ENCODE data around the gene RAD50. TPM values are rescaled to one million over a fixed set of nuclear protein-coding genes. Genes with fewer than 3 reads are reported as not detected.
"Not testable (repeated sequence)": the region's sequence is repeated elsewhere in the genome, so short reads cannot be mapped to it uniquely, and the experiment has no call there.

Gene RAD50
- total RNA-seq, result 10 to 100 TPM; 29.5 to 37.0 TPM

DNA sequence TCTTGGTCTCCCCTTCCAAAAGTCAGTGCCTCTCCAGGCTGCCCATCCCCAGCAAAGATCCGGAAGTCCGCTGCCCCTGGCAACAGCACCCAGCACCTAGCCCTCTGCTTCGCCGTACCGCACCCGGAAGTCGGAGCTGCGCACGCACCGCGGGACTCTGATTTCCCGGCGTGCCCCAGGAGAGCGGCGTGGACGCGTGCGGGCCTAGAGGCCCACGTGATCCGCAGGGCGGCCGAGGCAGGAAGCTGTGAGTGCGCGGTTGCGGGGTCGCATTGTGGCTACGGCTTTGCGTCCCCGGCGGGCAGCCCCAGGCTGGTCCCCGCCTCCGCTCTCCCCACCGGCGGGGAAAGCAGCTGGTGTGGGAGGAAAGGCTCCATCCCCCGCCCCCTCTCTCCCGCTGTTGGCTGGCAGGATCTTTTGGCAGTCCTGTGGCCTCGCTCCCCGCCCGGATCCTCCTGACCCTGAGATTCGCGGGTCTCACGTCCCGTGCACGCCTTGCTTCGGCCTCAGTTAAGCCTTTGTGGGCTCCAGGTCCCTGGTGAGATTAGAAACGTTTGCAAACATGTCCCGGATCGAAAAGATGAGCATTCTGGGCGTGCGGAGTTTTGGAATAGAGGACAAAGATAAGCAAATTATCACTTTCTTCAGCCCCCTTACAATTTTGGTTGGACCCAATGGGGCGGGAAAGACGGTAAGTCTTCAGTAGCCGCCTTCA, at the start of gene RAD50:
Gene RAD50, plus strand, starts transcription at position 215 of the 715 bp plus-strand sequence. Its CDS starts 348 bp downstream, at position 563.
- Histone ChIP-seq H3K9me3 (no peaks in the 10 kb centered on the region), H3K36me3 (no peaks in the 10 kb centered on the region), H3K4me3 (peak within 1 kb of the TSS; percentile 69), H3K9ac (ENCODE audit: low read depth in 2 of 2, low read length in 2 of 2) (peak within 1 kb of the TSS; percentile 74 to 80), H3K4me1 (no peaks in the 10 kb centered on the region), H3K27me3 (no peaks in the 10 kb centered on the region), H3K27ac (peak within 1 kb of the TSS; percentile 78)
- no peak for TF ChIP-seq CTCF (IDR thresholded peaks at IDR 0.05)
- intact Hi-C loops (cut with DNase I), result no loop called here
- peak; percentile 93 for DNase-seq

DNA sequence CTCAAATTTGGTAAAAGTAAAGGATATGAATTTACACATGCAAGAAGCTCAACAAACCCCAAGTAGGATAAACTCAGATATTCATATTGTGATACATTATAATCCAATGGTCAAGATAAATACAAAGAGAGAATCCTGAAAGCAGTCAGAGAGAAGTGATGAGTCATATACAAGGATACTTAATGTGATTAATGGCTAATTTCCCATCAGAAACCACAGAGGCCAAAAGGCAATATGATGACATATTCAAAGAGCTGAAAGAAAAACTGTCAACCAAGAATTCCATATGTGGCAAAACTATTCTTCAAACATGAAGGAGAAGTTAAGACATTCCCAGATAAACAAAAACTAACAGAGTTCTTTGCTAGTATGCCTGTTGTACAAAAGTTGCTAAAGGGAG, 46.7 kb upstream of the RAD50 start:
- Histone ChIP-seq H3K9me3 (no peaks in the 10 kb centered on the region), H3K4me1 (peaks cover 6% of the 10 kb centered on the region), H3K27ac (no peak overlapping the region), H3K9ac (ENCODE audit: low read depth in 2 of 2, low read length in 2 of 2) (no peak overlapping the region), H3K4me3 (no peak overlapping the region), H3K27me3 (no peaks in the 10 kb centered on the region), H3K36me3 (no peaks in the 10 kb centered on the region)
- intact Hi-C loops (cut with DNase I), result no loop called here
- DNase-seq, result no peak
- TF ChIP-seq CTCF (IDR thresholded peaks at IDR 0.05), result no peak

GRCh38 chr5:132513618-132514336, 43.0 kb upstream of the RAD50 start:
- H3K9me3 ChIP-seq; DNase-seq; intact Hi-C loops (cut with DNase I); H3K27me3 ChIP-seq; H3K36me3 ChIP-seq; H3K4me1 ChIP-seq; H3K27ac ChIP-seq; H3K4me3 ChIP-seq; H3K9ac ChIP-seq (ENCODE audit: low read depth in 2 of 2, low read length in 2 of 2): not testable (repeated sequence)

GRCh38 chr5:132522067-132522466, 34.7 kb upstream of the RAD50 start:
- not testable (repeated sequence) for H3K27ac ChIP-seq; H3K4me3 ChIP-seq; H3K9ac ChIP-seq (ENCODE audit: low read depth in 2 of 2, low read length in 2 of 2); H3K9me3 ChIP-seq; DNase-seq; H3K27me3 ChIP-seq; H3K4me1 ChIP-seq; H3K36me3 ChIP-seq
- intact Hi-C loops (cut with DNase I), result loop anchor here (10.0 kb wide), 1 partner anchor 303 kb away; no protein-coding TSS in a partner anchor

DNA sequence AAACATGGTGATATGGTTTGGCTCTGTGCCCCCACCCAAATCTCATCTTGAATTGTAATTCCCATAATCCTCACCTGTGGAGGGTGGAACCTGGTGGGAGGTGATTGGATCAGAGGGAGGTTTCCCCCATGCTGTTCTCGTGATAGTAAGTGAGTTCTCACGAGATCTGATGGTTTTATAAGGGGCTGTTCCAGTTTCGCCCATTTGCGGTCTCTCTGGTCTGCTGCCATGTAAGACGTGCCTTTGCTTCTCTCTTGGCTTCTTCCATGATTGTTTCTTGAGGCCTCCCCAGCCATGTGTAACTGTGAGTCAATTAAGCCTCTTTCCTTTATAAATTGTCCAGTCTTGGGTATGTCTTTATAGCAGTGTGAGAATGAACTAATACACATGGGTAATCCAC, 31.9 kb upstream of the RAD50 start:
- H3K9ac ChIP-seq (ENCODE audit: low read depth in 2 of 2, low read length in 2 of 2); DNase-seq; H3K36me3 ChIP-seq; H3K27ac ChIP-seq; H3K27me3 ChIP-seq; H3K4me1 ChIP-seq; H3K4me3 ChIP-seq; H3K9me3 ChIP-seq: not testable (repeated sequence)
- intact Hi-C loops (cut with DNase I), result loop anchor here (10.0 kb wide), 1 partner anchor 300 kb away; no protein-coding TSS in a partner anchor

GRCh38 chr5:132525299-132525724, 31.5 kb upstream of the RAD50 start:
- intact Hi-C loops (cut with DNase I), result loop anchor here (10.0 kb wide), 1 partner anchor 299 kb away; no protein-coding TSS in a partner anchor

More at GRCh38 chr5:132525299-132525724, 31.5 kb upstream of the RAD50 start:
- H3K27ac ChIP-seq, result no peak overlapping the region
- H3K36me3 ChIP-seq, result no peaks in the 10 kb centered on the region
- H3K4me3 ChIP-seq, result no peak overlapping the region
- no peaks in the 10 kb centered on the region for H3K4me1 ChIP-seq
- no peak for DNase-seq
- no peak overlapping the region for H3K9ac ChIP-seq (ENCODE audit: low read depth in 2 of 2, low read length in 2 of 2)
- H3K9me3 ChIP-seq, result no peaks in the 10 kb centered on the region
- no peak for TF ChIP-seq CTCF (IDR thresholded peaks at IDR 0.05)
- H3K27me3 ChIP-seq, result no peaks in the 10 kb centered on the region
